Globus pallidus (tissue), 1 donor: Measurements from ENCODE around the gene DHX16.

ENCODE experiments used
- DNase-seq: peaks from one replicate; pipeline ENCODE4 v3.0.0-alpha.2; 2015; ENCODE audit warnings: low spot score

The DHX16 gene

DNA sequence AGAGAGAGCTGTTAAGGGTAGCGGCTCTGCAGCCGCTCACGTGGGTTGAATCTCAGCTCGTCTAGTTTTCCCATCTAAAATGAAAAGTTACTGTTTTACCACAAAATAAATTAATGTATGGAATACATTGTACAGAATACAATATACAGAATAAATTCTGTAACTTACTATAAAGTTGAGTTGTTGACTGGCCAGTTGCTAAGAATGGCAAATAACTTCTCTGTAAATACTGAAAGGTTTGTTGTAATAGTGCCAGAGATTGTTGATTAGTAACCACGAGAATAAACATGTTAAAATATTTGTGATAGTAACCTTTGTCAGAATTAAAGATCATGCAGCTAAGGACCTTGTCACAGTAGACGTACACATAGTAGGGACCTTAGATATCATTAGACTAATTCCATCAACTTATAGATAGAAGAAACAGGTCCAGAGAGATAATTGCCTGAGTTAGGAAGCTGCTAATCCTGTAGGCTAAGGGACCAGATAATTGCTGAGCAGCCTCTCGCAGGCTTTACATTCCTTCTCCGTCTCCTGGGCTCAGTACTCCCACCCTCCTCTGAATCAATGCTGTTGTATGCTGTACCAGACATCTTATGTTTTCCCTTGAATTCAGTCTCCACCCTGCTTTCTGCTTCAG is 18.5 kb upstream of the DHX16 start:
- DNase-seq: no peak

DNA sequence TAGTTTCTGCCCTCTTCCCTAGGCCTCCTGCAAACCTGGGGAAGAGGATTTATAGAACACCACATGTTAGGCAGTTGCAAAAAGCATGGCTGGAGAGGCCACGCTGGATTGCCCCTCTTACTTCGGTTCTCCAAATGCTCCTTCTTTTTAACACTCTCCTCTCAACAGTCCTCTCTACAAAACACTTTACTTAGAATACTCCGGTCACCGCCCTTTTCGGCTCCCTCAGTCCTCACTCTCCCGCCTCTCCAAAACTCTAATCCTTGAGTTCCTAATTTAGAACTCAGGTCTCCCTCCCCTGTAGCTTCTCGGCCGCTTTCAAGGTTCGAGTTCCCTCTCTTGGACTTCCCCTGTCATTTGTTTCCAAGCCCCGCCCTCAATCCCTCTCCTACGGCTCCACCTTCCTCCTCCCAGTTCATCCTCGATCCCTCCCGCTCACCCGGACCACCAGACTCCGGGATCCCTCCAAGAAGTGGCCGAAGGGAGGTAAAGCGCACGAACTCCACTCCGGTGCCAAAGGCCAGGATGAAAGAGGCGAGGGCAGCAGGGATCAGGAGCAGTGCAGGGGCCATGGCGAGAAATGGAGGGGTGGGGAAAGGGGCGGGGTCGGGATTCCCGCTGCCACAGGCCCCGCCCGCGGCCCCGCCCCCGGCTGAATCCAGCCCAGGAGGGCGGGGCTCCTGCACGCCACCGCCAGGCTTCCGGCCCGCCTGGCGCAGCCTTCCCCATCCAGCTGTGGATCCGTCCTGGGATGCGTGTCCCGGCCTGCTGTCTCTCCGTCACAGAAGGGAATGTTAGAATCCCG is 17.8 kb upstream of the DHX16 start, which contains the start of gene NRM:
TSS of gene NRM (minus strand) at position 582 of the 805 bp plus-strand sequence. CDS start at position 572, 10 bp downstream.
- peak; percentile 86 for DNase-seq

DNA sequence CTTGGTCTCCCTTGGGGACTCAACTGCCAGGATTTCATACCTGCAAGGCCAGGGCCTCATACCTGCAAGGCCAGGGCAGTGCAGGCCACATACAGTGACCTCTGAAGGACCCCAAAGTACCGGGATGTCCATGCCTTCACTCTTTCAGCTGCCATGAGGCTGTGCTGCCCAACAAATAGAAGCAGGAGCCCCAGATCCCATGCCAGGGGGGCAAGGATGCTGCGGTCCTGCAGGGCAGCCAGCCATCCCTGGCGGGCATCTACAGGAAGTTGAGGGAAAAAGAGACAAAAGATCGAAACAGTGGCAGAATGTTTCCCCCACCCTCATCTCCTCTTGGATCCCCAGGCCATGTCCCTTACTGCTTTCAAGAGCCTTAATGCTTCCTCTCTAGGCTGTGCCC is 17.2 kb upstream of the DHX16 start:
- no peak for DNase-seq

DNA sequence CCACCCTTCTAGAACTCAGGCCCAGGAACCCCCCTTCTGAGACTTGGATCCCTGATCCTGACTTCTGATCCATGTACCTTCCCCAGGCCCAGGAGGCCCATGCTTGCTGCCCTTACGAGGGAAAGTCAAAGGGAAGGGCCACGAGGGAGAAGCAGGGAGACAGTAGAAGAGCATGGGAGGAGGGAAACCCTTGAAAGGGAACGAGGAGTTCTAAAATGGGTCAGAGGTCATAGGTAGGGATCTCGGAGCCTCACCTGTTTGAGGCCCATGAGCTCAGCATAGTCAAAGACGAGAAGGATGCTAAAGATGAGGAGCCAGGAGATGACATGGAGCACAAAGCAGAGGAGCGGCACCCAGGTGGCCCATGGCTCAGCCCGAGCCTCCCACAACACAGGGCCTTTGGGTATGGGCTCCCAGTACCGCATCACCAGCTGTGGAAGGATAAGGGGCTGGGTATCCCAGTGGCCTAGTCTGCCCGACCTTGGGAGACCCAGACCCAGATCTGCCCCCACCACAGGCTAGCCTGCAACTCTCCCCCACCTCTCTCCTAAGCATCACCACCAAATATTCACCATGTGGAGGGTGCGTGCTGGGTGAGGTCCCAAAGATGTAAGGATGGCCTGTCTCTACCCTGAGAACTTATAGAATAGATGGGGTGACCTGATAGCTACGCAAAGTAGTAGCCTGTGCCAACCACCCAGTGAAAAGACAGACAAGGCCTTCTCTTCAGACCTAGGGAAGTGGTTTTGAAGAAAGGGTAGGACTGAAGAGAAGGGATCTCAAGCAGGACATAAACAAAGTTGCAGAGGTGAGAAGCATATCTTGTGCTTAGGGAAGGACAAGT is 16.4 kb upstream of the DHX16 start:
- no peak for DNase-seq

DNA sequence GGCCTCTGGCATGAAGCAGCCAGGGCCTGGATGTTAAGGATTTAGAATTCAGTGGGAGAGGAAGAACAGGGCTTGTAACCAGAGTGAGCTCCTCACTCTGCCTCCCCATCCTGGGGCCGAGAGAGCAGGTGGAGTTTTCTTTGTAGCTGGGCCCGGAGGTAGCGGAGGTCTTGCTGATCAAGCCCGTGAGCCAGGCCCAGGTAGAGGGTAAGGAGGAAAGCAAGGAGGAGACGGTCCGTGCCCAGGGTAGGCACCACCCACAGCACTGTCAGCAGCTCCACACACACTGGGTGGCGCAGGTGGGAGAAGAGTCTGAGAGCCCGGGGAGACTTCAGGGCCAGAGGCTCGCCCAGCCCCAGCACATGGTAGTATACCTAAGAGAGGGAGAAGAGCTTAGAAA is 15.8 kb upstream of the DHX16 start:
- no peak for DNase-seq

DNA sequence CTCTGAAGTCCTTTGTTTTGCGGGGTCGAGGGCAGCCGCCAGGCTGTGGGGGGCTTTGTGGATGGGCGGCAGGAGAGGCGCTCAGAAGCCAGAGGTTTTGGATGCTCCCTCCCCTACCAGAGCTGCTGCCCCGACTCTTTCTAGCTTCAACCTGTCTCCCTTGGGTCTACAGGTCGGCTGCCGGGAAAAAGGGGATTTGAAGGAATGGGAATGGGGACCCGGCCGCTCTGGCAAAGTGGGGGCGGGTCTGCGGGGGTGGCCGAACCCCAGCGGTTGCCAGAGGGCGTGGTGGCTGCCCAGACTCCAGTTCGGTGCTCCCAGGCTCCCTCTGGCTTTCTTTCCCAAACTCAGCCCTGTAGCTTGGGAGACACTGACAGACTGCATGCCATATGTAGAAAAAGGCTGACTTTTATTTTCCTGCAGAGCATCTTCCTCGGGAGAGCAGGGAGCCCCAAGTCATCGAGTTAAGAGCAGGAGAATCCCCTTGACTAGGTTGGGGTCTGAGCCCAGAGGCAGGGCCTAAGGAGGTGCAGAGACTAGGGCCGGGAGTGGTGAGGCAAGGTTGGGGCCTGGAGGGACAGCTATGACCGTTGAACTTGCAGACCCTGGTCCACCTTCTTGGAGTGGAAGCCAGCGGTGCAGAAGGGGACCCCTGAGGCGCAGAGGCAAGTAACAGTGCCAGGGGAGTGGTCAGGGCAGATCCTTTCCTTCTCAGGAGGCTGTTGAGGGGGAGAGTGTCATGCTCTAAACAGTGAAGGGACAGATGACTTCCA is 15.0 kb upstream of the DHX16 start:
- no peak for DNase-seq

DNA sequence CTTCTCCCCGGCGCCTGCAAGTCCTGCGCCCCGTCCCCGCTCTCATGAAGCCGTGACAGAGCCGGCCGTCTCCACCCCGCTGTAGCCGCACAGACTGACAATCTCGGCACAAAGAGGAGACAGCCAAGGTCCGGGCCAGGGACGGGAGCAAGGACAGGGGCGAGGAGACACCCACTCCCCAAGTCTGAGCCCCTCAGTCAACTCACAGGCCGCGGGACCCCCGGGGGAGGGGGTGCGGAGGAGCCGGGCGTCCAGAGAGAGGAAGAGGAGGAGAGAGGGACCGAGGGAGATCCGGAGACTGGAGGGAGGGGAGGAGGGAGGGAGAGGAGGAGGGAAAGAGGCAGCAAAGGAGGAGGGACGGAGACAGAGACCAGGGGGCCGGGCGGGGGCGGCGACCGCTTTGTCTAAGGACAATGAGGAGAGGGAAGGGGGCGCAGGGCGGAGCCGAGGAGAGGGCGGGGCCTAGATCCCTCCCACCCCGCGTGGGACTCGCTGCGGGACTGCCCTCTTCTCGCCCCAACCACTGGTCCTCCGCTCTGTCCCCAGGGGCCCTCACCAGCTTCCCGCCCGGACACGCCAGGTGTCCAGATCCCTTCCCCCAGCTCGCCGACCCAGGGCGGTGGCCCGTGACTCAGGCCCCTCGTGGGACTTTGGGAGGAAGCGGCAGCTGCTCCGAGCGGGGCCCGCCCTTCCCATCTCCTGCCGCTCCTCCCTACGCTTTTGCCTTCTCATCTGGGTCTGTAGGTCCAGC is 14.3 kb upstream of the DHX16 start:
- peak; percentile 55 for DNase-seq

DNA sequence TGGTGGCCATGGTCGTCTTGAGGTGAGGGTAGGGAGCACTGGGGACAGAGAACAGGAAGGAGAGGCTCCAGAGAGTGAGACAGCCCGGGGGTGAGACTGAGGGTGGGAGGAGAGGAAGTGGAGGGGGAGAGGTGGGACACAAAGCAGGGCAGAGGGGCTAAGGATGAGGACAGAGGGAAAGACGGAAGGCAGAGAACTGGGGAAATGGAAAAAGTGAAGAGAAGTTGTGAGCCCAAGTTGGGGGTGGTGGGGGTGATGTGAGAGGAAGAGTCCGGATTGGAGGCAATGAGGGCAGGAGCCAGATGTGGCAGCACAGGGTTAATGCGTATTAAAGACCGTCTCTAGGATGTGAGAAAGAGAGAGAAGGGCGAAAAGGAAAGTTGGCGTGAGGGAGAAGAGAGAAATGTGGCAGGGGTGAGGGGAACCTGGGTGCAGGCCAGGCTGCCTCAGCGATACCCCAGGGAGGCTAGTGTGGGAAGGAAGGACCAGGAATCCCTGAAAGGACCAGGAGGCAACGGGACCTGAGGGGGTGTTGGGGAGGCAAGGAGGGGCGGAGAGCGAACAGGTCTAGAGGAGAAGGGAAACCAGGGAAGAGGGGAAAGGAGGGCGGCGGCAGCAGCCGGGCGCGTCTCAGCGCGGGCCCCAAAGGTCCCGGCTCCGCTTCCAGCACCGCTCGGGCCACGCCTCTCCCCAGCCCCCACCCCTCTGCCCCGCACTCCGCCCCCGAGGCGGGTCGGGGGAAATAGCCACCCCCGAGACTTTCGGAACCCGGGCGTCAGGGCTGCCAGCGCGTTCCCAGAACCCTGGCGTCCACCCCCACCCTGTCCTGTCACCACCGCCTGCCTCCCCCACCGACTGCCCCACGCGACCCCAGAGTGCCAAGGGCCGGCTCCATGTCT is 13.5 kb upstream of the DHX16 start, which contains the start of gene PPP1R18:
TSS of gene PPP1R18 (minus strand) at position 637 of the 899 bp plus-strand sequence. CDS start at position 10, 627 bp downstream.
- DNase-seq: peak; percentile 53

DNA sequence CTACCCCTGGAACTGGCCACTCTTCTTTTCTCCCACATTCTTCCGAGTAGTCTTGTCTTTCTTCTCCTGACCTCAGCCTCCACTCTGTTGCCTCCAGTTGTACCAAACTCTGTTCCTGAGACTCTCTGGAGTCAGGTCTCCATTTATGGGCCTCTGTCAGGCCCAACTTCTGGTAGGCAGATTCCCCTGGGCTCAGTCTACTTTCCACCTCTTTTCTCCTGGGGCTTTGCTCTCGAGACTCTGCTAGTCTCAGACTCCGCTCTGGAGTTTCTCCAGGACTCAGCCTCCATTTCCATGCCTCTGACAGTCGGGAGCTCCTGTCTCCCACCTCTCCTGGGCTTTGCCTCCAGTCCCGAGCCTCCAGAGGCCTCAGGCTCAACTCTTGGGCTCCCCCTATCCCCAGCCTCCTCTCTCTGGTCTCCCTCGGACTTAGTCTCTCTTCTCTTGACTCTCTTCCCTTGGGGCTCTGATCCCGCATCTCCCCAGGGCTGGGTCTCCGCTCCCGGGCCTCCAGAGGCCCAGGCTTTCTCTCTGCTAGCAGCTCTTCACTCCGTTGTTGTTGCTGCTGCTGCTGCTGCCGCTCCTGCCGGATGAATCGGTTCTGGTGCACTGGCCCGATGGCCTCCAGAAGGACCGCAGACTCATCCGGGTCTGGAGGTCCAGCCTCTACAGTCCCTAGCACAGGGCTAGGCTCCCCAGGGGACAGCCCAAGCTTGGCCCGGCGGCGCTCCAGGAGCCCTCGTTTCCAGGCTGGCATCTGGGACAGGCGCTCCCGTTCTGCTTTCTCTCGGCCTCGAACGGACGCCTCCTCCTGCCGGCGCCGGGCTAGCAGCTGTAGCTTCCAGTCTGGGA is 12.6 kb upstream of the DHX16 start:
- DNase-seq: no peak

DNA sequence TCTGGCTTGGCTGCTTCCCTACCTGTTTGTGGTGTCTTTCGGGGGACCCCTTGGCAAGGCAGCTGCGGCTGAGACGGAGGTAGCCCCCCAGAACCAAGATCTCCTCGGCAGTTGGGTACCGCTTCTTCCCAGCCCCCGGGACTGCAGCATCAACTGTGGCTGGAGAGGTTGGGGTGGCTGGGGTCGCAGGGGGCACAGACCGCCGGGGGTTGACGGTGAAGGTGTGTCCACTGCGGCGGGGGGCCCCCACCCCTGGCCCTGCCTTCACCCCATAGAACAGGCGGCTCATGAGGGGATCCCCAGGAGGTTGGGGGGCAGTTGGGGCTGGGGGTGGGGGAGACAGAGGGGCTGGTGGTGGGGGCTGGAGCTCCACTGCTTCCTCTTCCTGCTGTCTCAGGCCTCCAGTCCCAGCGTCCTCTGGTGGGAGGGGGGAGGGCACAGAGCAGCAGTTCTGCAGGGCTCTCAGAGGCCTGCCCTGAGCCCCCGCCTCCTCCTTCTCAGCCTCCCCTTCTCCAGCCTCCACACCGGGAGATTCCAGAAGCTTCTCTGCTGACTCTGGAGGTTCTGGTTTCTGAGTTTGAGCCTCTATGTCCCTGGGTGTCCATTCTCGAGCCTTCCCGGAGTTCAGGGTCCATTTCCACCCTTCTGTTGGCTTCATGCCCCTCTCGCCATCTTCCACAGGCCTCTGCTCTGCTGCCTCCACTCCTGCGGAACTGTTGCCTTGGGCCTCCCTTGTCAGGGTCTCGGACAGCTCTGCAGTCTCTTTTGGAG is 11.8 kb upstream of the DHX16 start:
- DNase-seq: no peak

DNA sequence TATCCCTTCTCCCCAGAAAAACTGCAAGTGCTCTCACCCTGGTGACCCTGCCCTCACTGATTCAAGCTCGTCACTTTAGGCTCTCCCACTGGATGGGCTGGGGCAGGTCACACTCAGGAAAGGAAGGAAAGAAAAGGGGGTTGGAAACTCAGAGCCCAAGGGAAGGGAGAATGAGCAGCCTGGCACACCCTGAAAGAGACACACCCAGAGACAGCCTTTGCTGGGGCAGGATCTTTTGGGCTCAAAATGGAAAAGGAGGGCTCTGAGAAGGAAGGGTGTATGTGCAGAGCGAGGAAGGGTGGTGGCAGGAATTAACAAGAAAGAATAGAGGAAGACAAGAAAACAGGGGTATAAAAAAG is 11.2 kb upstream of the DHX16 start:
- DNase-seq: no peak

DNA sequence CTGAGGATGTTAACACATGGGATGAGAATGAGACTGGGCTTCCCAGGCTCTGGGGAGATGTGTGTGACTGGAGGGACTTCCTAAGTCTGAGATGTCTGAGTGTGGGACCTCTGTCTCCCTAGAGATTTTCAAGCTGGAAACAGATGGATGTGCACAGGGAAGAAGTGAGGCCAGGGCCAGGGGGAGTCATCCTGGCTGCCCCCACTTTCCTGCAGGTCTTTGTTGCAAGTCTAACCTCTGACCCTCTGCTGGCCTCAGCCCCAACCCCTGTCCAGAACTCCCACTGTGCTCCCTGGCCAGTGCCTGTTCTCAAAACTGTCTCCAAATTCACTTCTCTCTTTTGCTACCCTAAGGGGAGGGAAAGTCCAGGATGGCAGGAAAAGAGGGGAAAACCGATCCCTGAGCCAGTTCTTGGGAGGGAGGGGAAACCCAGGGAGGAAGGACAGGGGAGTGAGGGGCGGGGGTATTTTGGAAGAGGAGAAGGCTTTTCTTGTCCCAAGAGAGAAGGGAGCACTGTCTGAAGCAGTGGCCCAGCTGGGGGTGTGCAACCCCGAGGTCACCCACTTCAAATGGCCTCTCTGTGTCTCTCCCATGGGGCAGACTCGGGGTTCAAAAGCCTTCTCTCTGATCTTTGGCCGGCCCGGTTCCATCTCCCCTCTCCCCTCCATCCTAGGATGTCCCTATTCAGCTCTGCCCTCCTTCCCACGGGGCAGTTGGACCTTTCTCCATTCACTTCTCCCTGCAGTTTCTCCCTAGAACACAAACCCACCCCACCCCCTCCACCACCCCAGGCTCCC is 10.6 kb upstream of the DHX16 start:
- no peak for DNase-seq

DNA sequence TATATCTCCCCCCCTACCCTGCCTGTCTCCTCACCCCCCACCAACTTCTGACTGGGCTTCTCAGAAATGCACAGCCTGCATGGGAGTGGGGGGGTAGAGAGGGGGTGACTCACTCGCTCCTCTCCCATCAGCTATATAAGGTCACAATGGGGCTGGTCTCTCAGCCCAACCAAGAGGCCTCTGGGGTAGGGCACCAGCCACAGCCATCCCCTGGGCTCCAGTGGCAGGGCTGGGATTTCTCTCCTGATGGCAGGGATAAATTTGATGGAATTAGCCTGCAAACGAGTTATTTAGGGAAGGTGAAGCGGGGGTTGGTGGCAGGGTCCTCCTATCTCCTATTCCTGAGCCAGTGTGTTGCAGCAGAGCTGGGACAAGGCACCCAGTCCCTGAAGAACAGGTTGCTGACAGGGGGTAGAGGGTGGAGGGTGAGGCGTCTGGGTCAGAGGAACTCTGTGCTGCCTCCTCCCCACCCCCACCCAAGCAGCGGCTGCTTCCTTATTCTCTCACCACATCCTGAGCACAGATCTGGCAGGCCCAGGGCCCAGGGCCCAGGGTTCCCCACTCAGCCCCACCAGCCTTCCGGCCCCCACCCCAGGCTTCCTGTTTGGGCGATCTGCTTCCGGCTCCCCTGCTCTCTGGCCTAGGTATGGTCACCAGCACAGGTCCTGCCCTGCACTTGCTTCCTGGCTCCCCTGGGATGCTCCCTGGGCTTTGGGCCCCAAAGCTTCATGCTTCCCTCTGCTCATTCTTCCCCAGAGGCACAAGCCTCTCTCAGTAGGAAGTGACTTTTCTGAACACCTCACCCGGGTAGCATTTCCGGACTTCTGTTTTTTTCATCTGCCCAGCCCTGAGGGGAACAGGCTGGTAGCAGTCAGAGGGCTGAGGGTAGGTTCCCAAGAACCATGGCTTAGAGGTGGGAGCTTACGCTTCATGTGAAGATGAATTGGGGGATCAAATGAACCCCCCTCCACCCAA is 9.6 kb upstream of the DHX16 start:
- DNase-seq: peak; percentile 70

DNA sequence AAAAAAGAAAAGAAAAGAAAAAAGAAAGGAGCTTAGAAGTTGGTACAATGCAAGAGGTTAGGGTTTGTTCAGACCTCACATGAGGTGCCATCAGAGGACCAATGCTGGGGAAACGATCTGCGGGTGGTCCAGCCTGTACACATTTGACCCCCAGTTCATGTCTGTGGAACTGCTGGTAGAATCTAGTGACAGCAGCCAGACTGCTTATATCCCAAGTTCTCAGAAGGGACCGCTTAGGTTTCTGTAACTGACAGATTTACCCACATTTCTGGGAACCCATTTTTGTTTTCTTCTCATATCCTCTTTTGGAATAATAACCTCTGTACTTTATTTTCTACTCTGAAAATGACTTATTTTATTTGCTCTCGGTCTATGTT is 8.9 kb upstream of the DHX16 start:
- DNase-seq: no peak

DNA sequence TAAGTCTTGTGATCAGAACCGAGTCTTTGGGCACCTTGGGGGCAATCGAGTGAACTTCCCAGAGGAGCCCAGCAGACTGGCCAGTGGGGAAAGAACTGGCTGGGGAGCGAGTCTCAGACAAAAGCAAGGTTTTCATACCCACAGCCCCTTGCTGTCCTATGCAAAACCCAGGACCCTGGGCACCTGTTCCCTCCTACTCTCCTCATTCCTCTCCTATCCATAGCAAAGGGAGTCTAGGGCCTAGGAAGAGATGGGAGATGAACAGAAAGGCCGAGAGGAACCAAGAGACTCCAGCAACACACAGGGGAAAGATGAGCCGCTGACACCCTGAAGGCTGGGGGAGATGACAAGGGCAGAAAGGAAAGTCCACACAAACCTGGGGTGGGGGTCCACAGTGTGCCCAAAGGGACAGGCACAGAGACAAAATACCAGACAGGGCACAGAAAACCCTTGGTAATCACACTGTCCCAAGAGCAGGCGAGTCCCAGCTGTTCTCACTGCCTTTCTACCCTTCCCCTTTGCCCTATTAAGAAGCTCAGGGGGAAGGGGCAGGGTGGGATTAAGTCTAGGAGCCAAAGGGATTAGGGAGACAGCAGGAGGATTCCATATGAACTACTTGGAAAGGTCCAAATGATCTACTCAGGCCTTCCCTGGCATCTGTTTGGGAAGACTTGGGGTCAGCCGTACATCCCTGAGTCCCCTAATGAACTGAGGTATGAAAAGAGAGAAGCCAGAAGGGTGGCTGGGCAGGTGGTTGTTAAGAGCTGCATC is 7.1 kb upstream of the DHX16 start:
- no peak for DNase-seq
